Measurements from ENCODE around the gene MAPT.

- TF ChIP-seq REST (IDR thresholded peaks at IDR 0.05; ENCODE audit: low read depth): no peak
- no peak for TF ChIP-seq EGR1 (IDR thresholded peaks at IDR 0.05)
- TF ChIP-seq CEBPB (IDR thresholded peaks at IDR 0.05): no peak
- no peak for TF ChIP-seq FOXM1 (IDR thresholded peaks at IDR 0.05; ENCODE audit: borderline replicate concordance, low read depth)
- TF ChIP-seq TCF12 (IDR thresholded peaks at IDR 0.05; ENCODE audit: low read depth): no peak
Measured at GRCh38 chr17:45893725-45894021, 681 bp upstream of the MAPT start.

Measured in Ishikawa (cell line).